ENCODE results near the gene KIRREL1.

KIRREL1 gene

DNA sequence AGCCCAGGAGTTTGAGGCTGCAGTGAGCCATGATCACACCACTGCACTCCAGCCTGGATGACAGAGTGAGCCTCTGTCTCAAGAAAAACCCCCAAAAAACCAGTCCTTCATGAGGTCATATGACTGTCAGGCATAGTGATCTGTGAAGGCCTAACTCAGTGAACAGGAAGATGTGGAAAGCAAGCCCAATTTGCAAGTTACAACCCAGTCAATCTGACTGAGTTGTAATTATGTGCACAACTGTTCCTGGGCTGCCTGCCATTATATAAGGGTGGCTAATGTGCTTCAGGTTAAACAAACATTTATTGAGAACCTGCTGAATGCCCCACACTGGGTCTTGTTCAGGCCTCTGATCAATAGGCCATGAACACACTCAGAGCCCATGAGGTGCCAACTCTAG is 38.2 kb upstream of the KIRREL1 start:
- no peak overlapping the region for H3K9ac ChIP-seq (ENCODE audit: low read length)
- H3K4me1 ChIP-seq (ENCODE audit: insufficient read depth, low read length, severe bottlenecking) = no peaks in the 10 kb centered on the region
- TF ChIP-seq EZH2 (IDR thresholded peaks at IDR 0.05; ENCODE audit: borderline replicate concordance, low read length) = no peak
- TF ChIP-seq, protein P1, sequence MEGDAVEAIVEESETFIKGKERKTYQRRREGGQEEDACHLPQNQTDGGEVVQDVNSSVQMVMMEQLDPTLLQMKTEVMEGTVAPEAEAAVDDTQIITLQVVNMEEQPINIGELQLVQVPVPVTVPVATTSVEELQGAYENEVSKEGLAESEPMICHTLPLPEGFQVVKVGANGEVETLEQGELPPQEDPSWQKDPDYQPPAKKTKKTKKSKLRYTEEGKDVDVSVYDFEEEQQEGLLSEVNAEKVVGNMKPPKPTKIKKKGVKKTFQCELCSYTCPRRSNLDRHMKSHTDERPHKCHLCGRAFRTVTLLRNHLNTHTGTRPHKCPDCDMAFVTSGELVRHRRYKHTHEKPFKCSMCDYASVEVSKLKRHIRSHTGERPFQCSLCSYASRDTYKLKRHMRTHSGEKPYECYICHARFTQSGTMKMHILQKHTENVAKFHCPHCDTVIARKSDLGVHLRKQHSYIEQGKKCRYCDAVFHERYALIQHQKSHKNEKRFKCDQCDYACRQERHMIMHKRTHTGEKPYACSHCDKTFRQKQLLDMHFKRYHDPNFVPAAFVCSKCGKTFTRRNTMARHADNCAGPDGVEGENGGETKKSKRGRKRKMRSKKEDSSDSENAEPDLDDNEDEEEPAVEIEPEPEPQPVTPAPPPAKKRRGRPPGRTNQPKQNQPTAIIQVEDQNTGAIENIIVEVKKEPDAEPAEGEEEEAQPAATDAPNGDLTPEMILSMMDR (IDR thresholded peaks at IDR 0.05; ENCODE audit: low read length) = no peak
- H3K9me2 ChIP-seq (ENCODE audit: low read depth, low read length) = no peaks in the 10 kb centered on the region
- H4K20me1 ChIP-seq (ENCODE audit: insufficient read depth, low read length) = no peaks in the 10 kb centered on the region
- no peaks in the 10 kb centered on the region for H3K36me3 ChIP-seq (ENCODE audit: insufficient read depth, low read length)
- H3K9me3 ChIP-seq (ENCODE audit: low read length) = no peaks in the 10 kb centered on the region
- no peak overlapping the region for H2AFZ ChIP-seq (ENCODE audit: low read length)
- no peak overlapping the region for H3K4me2 ChIP-seq (ENCODE audit: low read length)
- no peaks in the 10 kb centered on the region for H3K27me3 ChIP-seq (ENCODE audit: insufficient read depth, low read length)
- H3K27ac ChIP-seq (ENCODE audit: low read depth, low read length, poor library complexity, severe bottlenecking) = no peak overlapping the region
- no peaks in the 10 kb centered on the region for H3K79me2 ChIP-seq (ENCODE audit: insufficient read depth, low read length)
- H3F3A ChIP-seq (ENCODE audit: insufficient read depth, low read length) = no peaks in the 10 kb centered on the region
- H3K4me3 ChIP-seq (ENCODE audit: low read depth, low read length, poor library complexity, severe bottlenecking) = no peak overlapping the region

DNA sequence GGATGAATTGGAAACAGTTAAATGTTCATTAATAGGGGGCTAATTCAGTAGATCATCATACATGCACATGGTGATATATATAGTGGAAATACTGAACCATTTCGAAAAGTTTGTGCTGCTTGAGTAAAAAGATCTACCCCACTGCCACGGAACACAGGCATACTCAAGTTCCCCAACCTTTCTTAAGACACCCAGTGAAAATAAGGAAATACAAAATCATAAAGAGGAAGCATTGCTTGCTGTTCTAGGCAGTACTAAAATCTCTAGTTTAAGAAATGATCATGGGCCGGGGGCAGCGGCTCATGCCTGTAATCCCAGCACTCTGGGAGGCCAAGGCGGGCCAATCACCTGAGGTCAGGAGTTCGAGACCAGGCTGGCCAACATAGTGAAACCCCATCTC is 37.6 kb upstream of the KIRREL1 start:
- H2AFZ ChIP-seq (ENCODE audit: low read length) = no peak overlapping the region
- TF ChIP-seq EZH2 (IDR thresholded peaks at IDR 0.05; ENCODE audit: borderline replicate concordance, low read length) = no peak
- TF ChIP-seq, protein P1 (IDR thresholded peaks at IDR 0.05; ENCODE audit: low read length) = no peak
- H3K4me2 ChIP-seq (ENCODE audit: low read length) = no peak overlapping the region
- no peaks in the 10 kb centered on the region for H4K20me1 ChIP-seq (ENCODE audit: insufficient read depth, low read length)
- H3K4me1 ChIP-seq (ENCODE audit: insufficient read depth, low read length, severe bottlenecking) = no peaks in the 10 kb centered on the region
- no peaks in the 10 kb centered on the region for H3K9me2 ChIP-seq (ENCODE audit: low read depth, low read length)
- H3K27me3 ChIP-seq (ENCODE audit: insufficient read depth, low read length) = no peaks in the 10 kb centered on the region
- no peaks in the 10 kb centered on the region for H3K9me3 ChIP-seq (ENCODE audit: low read length)
- no peak overlapping the region for H3K9ac ChIP-seq (ENCODE audit: low read length)
- H3K27ac ChIP-seq (ENCODE audit: low read depth, low read length, poor library complexity, severe bottlenecking) = no peak overlapping the region
- no peak overlapping the region for H3K4me3 ChIP-seq (ENCODE audit: low read depth, low read length, poor library complexity, severe bottlenecking)
- H3F3A ChIP-seq (ENCODE audit: insufficient read depth, low read length) = no peaks in the 10 kb centered on the region
- H3K79me2 ChIP-seq (ENCODE audit: insufficient read depth, low read length) = no peaks in the 10 kb centered on the region
- H3K36me3 ChIP-seq (ENCODE audit: insufficient read depth, low read length) = no peaks in the 10 kb centered on the region

DNA sequence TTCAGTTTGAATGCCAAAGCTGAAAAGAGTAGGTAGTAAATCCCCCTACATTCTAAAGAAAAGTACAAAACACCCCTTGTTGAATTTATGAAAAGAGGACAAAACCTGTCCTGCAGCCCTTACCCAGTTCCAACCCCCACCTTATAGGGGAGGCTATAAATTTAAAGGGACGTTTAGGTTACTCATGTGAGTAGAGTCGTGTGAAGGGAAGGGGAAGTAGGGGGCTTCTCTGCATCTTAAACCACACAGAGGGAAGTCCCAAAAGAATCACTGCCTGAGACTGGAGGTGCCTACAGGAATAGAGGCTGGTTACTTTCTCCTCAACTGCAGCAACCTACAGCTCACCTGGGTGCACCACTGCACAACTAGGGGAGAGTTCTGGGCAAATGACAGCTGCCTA is 36.7 kb upstream of the KIRREL1 start:
- no peaks in the 10 kb centered on the region for H3K4me1 ChIP-seq (ENCODE audit: insufficient read depth, low read length, severe bottlenecking)
- H3K79me2 ChIP-seq (ENCODE audit: insufficient read depth, low read length) = no peaks in the 10 kb centered on the region
- H4K20me1 ChIP-seq (ENCODE audit: insufficient read depth, low read length) = no peaks in the 10 kb centered on the region
- TF ChIP-seq, protein P1 (IDR thresholded peaks at IDR 0.05; ENCODE audit: low read length) = no peak
- TF ChIP-seq EZH2 (IDR thresholded peaks at IDR 0.05; ENCODE audit: borderline replicate concordance, low read length) = no peak
- no peaks in the 10 kb centered on the region for H3F3A ChIP-seq (ENCODE audit: insufficient read depth, low read length)
- no peaks in the 10 kb centered on the region for H3K27me3 ChIP-seq (ENCODE audit: insufficient read depth, low read length)
- no peak overlapping the region for H3K27ac ChIP-seq (ENCODE audit: low read depth, low read length, poor library complexity, severe bottlenecking)
- H3K36me3 ChIP-seq (ENCODE audit: insufficient read depth, low read length) = no peaks in the 10 kb centered on the region
- H3K4me2 ChIP-seq (ENCODE audit: low read length) = no peak overlapping the region
- no peak overlapping the region for H3K9ac ChIP-seq (ENCODE audit: low read length)
- H3K9me3 ChIP-seq (ENCODE audit: low read length) = no peaks in the 10 kb centered on the region
- no peaks in the 10 kb centered on the region for H3K9me2 ChIP-seq (ENCODE audit: low read depth, low read length)
- no peak overlapping the region for H3K4me3 ChIP-seq (ENCODE audit: low read depth, low read length, poor library complexity, severe bottlenecking)
- no peak overlapping the region for H2AFZ ChIP-seq (ENCODE audit: low read length)
